GM21423 (cell line): ENCODE data around the gene YTHDF1.

Experiments
- ATAC-seq: cut with Tn5 transposase; IDR thresholded peaks from one replicate; pipeline ENCODE4 v1.9.1; 2021; ENCODE audit warnings: mild to moderate bottlenecking, moderate library complexity; ENCODE audit not compliant: unreplicated experiment

The YTHDF1 gene

DNA sequence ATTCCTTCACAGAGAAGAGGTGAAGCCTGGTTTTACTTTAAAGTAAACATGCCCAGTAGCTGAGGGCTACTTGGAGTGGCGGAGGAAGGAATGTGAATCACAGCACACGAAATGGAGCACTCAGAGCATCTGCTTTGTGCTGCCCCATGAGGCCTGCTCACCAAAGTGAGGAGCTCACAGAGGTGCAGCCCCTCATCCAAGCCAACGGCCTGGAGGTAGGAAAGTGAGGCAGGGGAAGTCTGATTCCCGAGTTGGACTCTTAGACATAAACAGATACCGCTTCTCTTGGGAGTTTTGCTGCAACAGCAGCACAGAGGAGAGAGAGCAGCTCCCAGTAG is 3.6 kb downstream of the YTHDF1 start:
- ATAC-seq = no peak

DNA sequence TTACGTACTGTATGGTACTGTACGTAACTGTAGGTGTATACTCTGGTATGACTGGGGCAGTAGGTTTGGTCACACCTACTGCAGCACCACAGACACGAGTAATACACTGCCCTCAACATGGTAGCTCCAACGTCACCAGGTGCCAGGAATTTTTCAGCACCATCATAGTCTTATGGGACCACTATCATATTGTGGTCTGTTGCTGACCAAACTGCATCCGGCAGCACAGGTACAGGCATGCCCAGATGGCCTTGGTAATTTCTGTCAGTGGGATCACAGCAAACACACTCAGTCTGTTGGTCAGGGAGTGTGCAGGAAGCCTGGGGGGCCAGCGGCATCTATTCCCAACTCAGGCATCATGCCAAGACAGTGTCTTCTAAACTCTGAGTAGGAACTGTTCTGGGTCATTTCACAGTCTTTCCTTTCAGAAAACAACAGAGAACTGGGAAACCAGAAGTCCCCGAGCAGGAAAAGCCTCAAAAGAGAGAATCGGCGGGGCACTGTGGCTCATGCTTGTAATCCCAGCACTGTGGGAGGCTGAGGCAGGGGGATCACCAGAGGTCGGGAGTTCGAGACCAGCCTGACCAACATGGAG is 5.8 kb downstream of the YTHDF1 start:
- ATAC-seq = no peak

DNA sequence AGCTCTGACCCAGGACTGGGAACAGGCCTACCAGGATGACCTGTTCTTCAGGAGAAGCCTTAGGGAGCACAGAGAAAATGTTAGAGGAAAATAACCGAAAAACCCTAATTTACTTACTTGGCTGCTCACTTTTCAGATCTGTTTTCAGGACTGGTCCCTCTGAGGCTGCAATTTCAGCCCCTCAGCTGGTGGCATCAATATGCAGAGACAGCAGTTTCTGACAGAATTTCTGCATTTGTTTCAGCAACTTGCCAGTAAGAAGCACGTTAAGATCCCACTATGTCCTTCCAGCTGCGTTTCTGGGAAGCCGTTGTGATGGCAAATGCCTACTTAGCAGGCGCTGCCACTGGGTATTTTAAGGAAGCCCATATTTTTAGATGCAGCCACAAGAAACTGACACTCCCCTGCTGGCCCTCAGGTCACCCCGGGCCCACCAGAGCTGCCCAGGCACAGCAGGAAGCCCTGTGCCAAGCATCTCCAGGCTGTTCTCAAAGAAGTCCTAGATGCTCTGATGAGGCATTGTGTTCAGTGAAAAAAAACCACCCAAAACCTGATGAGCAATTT is 7.5 kb downstream of the YTHDF1 start:
- no peak for ATAC-seq

DNA sequence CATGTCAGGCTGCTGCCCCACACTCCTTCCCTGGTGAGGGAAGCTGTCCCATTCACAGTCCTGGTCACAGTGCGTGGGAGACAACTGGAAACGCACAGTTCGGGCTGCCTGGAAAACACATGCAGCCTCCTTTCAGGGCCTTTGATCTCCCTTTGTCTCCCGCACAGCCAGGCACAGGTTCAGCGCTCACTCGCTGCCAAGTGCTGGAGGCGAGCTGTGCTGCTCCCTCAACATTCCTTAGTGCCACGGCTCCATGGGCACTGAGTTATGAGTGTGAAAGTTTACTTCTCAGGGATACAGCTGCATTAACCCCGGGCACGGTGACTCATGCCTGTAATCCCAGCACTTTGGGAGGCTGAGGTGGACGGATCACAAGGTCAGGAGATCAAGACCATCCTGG is 9.1 kb downstream of the YTHDF1 start:
- no peak for ATAC-seq

DNA sequence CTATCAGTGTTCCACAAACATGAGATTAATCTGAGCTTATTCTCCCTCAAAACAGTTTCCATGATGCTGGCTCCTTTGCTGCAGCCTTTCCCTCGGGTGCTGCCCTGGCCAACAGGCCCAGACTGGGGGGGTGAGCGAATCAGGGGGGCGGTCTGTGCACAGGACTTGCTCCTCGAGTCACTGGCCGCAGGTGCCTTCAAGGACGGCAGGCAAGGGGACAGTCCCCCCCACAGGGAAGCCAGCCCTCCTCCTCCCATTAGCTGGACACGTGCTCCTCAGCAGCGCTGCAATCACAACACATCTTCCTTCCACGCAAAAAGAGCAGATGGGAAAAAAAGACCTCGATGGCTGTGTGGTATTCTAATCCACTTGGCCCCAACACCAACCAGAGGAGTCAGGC is 10.0 kb downstream of the YTHDF1 start:
- ATAC-seq = no peak

DNA sequence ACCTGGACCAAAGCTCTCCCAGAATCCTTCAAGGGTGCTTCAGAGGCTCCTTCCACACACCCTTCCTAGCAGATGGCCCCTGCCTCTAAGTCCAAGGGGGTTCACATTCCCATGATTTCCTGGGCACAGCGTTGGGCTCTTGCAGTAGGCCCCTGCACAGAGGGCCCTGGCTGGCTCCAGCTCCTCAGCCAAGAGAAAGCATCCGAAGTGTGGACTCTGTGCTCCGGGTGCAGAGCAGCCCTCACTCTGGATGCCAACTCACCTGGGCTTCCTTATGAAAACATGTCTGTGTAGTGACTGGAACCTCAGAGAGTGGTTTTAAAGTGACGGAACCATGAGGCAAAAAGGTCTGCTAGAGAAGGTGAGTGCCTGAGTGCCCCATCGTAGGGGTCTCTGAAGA is 11.6 kb downstream of the YTHDF1 start:
- no peak for ATAC-seq

DNA sequence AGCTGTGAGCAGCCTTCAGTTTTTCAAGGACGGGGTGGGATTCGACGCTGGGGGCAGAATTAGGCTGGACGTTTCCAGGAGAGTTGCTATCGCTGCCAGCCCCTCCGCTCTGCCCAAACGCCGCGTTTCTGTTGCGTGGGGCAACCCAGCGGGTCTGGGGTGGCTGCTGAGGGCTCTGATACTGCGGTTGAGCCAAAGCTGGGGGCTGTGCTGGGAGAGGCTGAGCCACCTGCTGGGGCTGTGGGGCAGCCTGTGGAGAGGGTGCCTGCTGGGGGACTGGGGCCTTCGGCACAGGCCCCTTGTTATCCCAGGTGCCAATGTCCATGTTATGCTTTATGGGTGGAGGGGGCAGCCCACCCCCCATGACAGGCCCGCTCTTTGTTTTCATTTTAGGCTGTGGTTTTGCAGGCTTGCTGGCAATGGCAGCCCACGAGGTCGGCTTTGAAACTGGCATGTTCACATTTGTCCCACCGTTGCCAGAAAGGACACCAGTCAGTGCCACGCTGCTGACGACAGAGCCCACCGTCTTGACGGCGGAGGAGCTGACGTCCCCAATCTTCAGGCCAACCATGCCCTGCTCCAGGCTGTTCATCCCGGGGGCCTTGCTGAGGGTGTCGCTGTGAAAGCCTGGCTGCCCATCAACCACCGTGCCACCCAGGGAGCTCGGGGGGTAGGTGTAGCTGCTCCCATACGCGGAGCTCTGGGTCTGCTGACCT is 13.0 kb downstream of the YTHDF1 start:
- ATAC-seq = no peak

DNA sequence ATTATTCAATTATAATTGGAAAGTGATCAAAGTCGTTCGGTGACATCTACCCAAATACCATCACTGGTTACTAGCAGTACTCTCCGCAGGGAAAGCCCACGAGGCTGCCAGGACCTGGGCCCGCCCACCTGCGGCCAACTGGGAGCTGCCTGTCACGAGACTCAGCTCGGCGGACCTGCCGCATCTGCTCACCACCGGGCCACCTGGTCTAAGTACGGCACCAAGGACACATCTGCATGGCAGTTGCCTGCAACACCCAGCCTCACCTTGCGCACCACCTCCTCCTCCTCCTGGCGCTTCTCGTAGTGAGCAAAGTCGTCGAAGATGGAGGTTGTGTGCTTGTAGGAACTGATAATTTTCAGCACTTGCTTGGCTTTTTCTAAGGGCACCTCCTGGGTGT is 13.9 kb downstream of the YTHDF1 start:
- ATAC-seq = no peak

DNA sequence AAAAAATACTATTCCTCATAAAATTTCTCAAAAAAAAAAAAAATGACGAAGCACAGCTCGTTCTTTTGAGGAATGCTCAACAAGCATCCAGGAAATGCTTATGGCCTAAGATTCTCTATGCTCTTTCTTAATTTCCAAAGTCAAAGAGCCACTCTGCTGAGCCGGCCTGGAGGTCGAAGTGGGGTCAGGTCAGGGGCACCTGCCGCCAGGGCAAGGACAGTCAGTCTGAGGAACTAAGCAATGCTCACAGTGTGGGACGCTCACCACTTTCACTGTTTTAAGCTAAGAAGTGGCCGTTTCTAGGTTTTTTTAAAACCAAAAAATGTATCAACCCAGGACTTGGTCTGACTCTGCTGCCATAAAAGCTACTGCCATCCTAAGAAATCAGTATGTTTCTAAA is 17.3 kb downstream of the YTHDF1 start:
- no peak for ATAC-seq

DNA sequence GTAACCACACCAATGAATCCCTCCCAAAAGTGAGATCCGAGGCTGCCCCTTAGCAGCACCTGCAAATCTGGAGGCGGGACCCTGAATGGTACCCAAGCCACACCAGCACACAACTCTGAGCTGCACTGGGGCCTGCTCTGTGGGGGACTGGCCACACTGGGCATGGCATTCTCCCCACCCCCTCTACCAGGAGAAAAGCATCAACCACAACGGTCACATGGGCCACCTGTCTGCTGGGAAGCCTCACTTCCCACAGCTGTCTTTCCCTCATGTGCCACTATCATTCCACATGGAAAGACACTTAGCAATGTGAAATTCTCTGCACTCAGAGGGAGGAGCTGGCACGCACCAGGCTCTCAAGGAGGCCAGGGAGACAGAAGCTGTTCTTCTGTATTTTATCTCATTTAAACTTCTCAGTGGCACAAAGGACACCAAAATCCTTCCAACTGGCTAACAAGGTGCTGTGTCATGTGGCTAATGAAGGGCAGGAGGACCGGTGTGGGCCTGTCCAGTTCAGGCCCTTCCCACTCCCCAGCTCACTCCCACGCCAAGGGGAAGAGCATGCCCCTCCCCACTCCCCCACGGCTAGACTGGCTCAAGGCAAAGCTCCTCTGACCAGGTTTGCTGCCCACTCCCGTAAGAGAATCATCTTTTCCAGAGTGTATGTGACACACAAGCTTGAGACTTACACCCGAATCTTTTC is 19.0 kb downstream of the YTHDF1 start:
- ATAC-seq = no peak

DNA sequence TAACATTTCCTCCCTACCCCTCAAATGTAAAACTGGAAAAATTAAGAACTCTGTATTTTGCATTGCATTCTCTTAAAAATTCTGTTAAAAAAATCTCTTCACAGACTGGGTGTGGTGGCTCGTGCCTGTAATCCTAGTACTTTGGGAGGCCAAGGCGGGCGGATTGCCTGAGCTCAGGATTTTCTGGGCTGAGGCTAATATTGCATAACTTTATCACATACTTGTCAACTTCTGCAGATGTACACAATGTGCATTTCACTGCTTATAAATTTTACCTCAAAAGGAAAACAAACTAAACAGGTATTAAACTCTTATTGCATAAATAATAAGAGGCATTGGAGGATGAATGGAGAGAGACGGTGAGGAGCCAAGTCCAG is 21.1 kb downstream of the YTHDF1 start:
- ATAC-seq = no peak

DNA sequence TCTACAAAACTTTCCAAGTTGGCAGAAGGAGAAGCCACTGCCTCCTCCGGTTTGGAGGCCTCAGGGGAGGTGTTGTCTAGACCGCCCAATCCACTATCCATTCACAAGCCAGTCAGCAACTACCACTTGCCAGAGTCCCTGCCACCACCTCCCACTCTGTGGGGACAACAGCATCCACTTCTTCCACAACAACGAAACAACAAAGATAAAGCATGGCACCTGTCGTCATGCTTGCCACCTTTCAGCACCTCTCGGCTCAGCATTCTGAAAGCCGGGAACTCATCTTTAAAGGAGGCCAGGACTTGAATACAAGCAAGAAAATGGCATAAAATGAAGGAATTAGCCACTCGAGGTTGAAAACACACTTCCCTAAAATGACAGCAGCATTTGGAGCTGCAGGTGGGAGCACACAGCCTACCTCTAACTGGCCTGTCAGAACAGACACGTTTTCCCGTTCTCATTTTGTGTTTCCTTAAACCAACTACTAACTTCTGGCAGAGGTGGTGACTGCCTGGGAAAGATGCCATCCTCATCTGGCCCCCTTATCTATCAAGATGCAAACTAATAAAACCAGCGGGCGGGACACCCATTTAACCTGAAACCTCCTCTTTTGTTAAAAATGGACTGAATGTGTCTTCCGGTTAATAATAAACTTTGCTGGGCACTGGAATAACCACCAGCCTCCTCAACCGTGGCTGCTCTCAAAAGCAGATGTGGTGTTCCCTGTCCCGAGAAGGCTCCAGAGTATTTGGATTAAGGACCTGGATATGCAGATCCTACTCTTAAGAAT is 21.7 kb downstream of the YTHDF1 start:
- no peak for ATAC-seq

DNA sequence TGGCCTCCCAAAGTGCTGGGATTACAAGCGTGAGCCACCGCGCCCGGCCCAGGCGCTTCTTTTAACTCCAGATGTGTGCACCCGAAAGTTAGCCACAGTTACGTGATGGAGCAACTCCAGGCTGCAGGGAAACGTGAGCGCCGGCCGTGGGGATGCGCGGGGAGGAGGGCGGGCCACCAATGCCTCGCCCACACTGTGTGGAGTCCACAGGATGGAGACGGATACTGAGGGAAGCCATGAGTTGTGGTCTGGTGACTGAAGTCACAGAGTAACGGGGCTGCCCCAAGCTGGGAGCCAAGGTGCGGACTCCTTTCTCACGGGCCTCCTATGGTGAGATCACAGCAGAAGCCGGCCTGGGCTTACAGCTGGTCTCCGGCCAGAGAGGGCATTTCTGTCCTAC is 23.2 kb downstream of the YTHDF1 start:
- no peak for ATAC-seq

DNA sequence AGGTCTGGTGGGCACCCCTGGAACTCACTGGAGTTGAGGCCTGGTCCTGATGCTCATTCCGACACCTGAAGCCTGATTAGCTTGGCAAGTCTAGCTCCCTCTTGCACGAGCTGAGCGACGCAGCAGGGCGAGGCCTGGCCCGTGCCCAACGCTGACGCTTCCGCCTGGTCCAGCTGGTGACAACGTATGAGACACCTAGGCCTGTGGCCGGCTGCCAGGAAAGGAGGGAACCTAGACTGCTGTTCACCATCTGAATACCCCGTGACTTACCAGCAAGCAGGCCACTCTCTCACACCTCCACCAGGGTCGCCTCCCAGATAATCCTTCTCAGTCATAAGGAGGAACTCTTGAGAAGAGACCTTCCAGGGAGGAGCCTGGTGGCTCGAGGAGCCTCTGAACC is 24.5 kb downstream of the YTHDF1 start:
- no peak for ATAC-seq

DNA sequence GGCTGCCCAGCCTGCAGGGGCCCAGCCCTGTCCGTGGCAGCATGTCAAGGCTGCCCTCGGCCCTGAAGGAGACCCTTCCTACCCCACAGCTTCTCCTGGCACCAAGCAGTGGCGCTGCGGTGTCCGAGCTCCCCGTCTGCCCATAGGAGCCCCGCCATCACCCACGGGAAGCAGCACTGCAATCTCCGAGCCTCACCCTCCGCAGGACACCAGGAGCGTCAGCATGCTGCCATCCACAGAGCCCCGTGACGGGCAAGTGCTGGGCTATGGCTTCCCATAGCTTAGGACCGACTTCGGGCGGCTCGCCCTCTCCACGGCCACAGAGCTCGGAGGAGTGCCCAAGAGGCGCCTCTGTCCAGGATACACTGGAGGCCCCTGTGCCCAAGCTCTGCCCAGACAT is 25.1 kb downstream of the YTHDF1 start:
- no peak for ATAC-seq

DNA sequence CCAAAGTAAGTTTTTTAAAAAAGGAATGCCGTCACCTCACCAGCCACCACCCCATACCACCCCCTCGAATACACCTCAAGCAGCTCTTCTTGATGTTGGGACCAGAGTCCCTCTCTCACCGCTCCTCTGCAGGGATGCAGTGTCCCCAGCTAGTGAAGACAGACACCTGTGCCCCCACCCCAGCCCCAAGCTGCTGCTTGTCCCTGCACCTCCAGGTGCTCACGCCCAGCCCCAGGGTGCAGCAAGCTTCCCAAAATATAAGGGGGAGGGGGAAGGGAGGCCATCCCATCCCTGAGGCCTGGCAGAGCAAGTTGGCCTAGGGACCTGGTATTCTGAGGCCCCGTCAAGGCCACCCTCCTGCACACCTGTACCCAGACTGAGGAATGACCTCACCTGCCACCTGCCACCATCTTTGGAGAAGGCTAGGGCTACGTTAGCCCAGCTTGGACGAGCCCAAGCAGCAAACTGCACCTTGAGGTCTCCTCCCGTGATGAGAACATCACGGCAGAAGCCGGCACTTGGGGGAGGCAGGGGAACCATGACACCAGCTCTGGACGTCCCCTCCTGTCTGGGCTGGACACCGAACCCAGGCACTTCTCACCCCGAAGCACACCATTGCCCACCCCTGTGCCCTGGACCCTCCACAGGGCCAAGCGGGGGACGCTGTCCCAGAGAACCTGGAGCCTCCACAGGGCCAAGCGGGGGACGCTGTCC is 25.9 kb downstream of the YTHDF1 start:
- no peak for ATAC-seq

DNA sequence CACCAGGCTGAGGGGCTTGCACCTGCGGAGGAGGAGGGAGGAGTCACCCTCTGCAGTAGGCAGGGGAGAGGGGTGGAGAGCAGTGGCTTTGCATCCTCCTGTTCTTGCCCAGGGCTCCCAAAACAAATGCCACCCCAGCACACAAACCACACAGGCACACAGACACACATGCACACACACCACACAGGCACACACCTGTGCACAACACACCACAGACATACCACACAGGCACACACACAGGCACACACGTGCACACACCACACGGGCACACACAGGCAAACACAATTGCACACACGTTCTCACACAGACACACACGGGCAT is 26.6 kb downstream of the YTHDF1 start:
- ATAC-seq = no peak

DNA sequence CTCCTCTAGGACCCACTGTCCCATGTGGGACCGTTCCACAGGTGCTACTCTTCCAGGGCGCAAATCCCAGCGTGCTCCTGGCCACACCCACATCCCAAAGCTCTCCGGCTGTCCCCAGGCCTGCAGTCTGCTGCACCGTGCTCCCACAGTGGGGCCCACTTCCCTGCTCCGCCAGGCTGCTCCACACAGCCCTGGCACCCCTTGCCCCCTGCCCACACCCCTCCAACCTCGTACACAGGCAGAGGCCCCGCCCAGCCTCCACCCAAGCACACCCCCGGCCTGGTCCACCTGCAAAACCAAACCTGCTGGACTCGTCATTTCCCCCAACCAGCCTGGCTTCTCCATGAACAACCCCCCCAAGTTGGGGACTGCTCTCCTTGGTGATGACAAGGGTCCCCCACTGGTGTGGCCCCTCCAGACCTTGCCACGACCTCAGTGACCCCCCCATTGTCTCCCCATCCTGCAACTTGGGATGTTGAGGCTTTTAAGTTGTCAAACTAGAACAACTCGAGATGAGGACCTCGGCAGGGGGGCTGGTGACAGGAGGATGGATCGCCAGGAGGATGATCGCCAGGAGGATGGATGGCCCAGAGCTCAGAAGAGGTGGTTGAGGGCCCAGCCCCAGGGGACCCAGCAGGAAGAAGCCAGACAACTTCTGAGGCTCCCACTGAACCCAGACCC is 27.1 kb downstream of the YTHDF1 start:
- no peak for ATAC-seq

DNA sequence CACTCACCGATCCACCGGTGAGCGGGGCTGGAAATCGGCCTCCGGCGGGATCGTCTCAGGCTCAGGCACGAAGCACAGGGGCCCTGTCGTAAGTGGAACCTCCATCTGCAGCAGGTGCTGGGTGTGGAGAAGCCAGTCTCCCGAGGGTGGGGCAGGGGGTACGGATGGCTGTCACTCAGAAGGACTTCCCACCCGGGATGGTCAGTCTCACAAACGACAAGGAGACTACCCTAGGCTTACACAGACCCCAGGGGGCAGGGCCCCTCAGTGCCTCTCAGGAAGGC is 27.8 kb downstream of the YTHDF1 start:
- ATAC-seq = no peak

DNA sequence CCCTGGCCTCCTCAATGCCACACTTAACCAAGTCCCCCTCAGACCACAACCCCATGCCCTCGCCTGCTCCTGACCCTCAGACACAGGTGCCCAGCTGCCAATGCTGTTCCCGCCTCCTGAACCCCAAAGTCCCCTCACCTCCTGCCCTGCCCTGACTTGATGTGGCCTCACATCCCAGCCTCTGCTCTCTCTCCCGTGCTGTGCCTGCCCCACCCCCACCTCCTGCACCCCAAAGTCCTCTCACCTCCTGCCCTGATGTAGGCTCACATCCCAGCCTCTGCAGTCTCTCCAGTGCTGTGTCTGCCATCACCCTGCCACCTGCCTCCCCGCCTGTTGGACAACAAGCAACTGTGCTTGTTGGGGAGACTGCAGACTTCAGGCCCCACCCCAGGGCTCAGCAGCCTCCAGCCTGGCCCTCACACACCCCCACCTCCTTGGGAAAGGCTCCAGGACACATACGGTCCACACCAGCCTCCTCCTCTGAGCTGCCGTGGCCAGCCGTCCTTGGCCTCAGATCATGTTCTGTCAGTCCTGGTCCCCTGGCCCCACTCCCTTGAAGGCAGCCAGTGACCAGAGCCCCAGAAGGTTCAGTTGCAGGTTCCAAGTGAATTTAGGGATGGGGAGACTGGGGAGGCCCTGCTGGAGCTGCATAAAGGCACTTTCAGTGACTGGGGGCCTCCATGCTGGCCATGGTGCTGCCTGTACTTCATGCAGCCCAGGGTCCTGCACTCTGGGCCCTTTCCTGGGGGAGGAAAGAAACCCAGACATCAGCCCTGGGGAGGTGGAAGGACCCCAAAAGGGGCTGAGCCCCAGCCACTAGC is 28.4 kb downstream of the YTHDF1 start:
- ATAC-seq = no peak
